Measurements from ENCODE around the gene TBC1D5.

TBC1D5 gene

GRCh38 chr3:17125738-17126442 lies 616.5 kb downstream of the TBC1D5 start:
- no peak for DNase-seq (ENCODE audit: low read depth, low spot score)
- no peak overlapping the region for H3K4me3 ChIP-seq (ENCODE audit: low read length)

- DNase-seq (ENCODE audit: low read depth, low spot score): no peak
- H3K4me3 ChIP-seq (ENCODE audit: low read length): no peak overlapping the region
Observed at GRCh38 chr3:17122758-17123157, 619.7 kb downstream of the TBC1D5 start.

- no peak for DNase-seq (ENCODE audit: low read depth, low spot score)
- H3K4me3 ChIP-seq (ENCODE audit: low read length): no peak overlapping the region
Observed at GRCh38 chr3:17121336-17121735, 621.1 kb downstream of the TBC1D5 start.

- DNase-seq (ENCODE audit: low read depth, low spot score): no peak
- no peak overlapping the region for H3K4me3 ChIP-seq (ENCODE audit: low read length)
Observed at GRCh38 chr3:17120115-17120514, 622.3 kb downstream of the TBC1D5 start.

- DNase-seq (ENCODE audit: low read depth, low spot score): no peak
- H3K4me3 ChIP-seq (ENCODE audit: low read length): no peak overlapping the region
Observed at GRCh38 chr3:17119201-17120072, 623.0 kb downstream of the TBC1D5 start.

- no peak overlapping the region for H3K4me3 ChIP-seq (ENCODE audit: low read length)
- DNase-seq (ENCODE audit: low read depth, low spot score): no peak
Observed at GRCh38 chr3:17118771-17119170, 623.7 kb downstream of the TBC1D5 start.

GRCh38 chr3:17116007-17116600 lies 626.3 kb downstream of the TBC1D5 start:
- no peak for DNase-seq (ENCODE audit: low read depth, low spot score)
- no peak overlapping the region for H3K4me3 ChIP-seq (ENCODE audit: low read length)

- H3K4me3 ChIP-seq (ENCODE audit: low read length): no peak overlapping the region
- DNase-seq (ENCODE audit: low read depth, low spot score): no peak
Observed at GRCh38 chr3:17115186-17115585, 627.2 kb downstream of the TBC1D5 start.

- no peak for DNase-seq (ENCODE audit: low read depth, low spot score)
Observed at GRCh38 chr3:17111586-17111985, 630.8 kb downstream of the TBC1D5 start.

GRCh38 chr3:17110660-17111396 lies 631.6 kb downstream of the TBC1D5 start:
- DNase-seq (ENCODE audit: low read depth, low spot score): no peak
- H3K4me3 ChIP-seq (ENCODE audit: low read length): no peak overlapping the region

More at GRCh38 chr3:17111586-17111985, 630.8 kb downstream of the TBC1D5 start:
- H3K4me3 ChIP-seq (ENCODE audit: low read length): no peak overlapping the region

All from Jurkat, Clone E6-1 (cell line).